B cell (primary cell): ENCODE measurements around the gene ST8SIA6. TPM values are rescaled to one million over a fixed set of nuclear protein-coding genes. Genes with fewer than 3 reads are reported as not detected.

Source experiments
- ATAC-seq: fragments of 200-7000 bp; cut with Tn5 transposase; one replicate; pipeline ENCODE4 v1.10.0; 2021; ENCODE audit warnings: low read depth, mild to moderate bottlenecking, moderate number of reproducible peaks, moderate library complexity
- CTCF ChIA-PET: fragments of 350-600 bp; sonication (Branson Sonifier 250); formaldehyde crosslinking; loops from one replicate; lab custom pipeline; 2021; ENCODE audit warnings: antibody characterized with exemption, inconsistent platforms; lab: Charles Lee
- POLR2A ChIA-PET: fragments of 350-600 bp; sonication (Branson Sonifier 250); formaldehyde crosslinking; loops from one replicate; lab custom pipeline; 2021; ENCODE audit warnings: antibody characterized with exemption; lab: Charles Lee
- DNase-seq: peaks from one replicate; pipeline ENCODE4 v3.0.0; 2013
- H2AFZ ChIP-seq: 2 replicates; pipeline ENCODE4 v1.6.1; 2012; ENCODE audit warnings: mild to moderate bottlenecking, low read depth, low read length; ENCODE audit not compliant: insufficient read depth, poor library complexity, severe bottlenecking
- H3K27ac ChIP-seq, 2 donors: 1 replicate in 1 of 2; 2 replicates in 1 of 2; pipeline ENCODE4 v1.5.1; 2012 to 2013; ENCODE audit warnings: low read length in 2 of 2, mild to moderate bottlenecking in 2 of 2, moderate library complexity in 1 of 2
- H3K27me3 ChIP-seq, 4 experiments: fragments of 200-600 bp in 1 of 4; sonication (generic) in 1 of 4; replicated peaks in 1 of 4; 1 replicate in 2 of 4; 2 replicates in 2 of 4; pipeline versions ENCODE4 v1.6.1 to v1.7.0; 2013 to 2016; ENCODE audit warnings: low read length in 3 of 4, mild to moderate bottlenecking in 2 of 4, mixed read lengths in 1 of 4, moderate library complexity in 1 of 4; ENCODE audit not compliant: insufficient read depth in 4 of 4, control insufficient read depth in 3 of 4; ENCODE audit errors: control extremely low read depth in 1 of 4
- H3K36me3 ChIP-seq, 2 experiments: replicated peaks in 1 of 2; 1 replicate in 1 of 2; 2 replicates in 1 of 2; pipeline versions ENCODE4 v1.6.1 to v1.7.1; 2013; ENCODE audit warnings: low read length in 1 of 2; ENCODE audit not compliant: insufficient read depth in 2 of 2, control insufficient read depth in 1 of 2; ENCODE audit errors: control extremely low read depth in 1 of 2, extremely low read depth in 1 of 2
- H3K4me1 ChIP-seq, 2 donors: fragments of 200-600 bp in 1 of 2; sonication (generic) in 1 of 2; 1 replicate in 1 of 2; 2 replicates in 1 of 2; pipeline versions ENCODE4 v1.5.1 to v1.6.1; 2013 to 2017; ENCODE audit warnings: low read length in 2 of 2; ENCODE audit not compliant: control insufficient read depth in 2 of 2, insufficient read depth in 2 of 2
- H3K4me2 ChIP-seq: replicated peaks from 2 replicates; pipeline ENCODE3; 2012; ENCODE audit warnings: mild to moderate bottlenecking, low read depth, low read length; ENCODE audit not compliant: poor library complexity, severe bottlenecking
- H3K4me3 ChIP-seq, 5 experiments: fragments of 200-600 bp in 1 of 5; sonication (generic) in 1 of 5; 1 replicate in 3 of 5; 2 replicates in 2 of 5; pipeline versions ENCODE4 v1.5.1 to v1.7.0; 2011 to 2016; ENCODE audit warnings: low read length in 4 of 5, mild to moderate bottlenecking in 4 of 5, low read depth in 2 of 5, control low read depth in 1 of 5, moderate library complexity in 1 of 5; ENCODE audit not compliant: insufficient read depth in 1 of 5; ENCODE audit errors: control extremely low read depth in 1 of 5, extremely low read depth in 1 of 5
- H3K79me2 ChIP-seq: fragments of 200-600 bp; sonication (generic); one replicate; pipeline ENCODE4 v1.6.0; 2016; ENCODE audit warnings: low read length; ENCODE audit not compliant: control insufficient read depth, insufficient read depth
- H3K9ac ChIP-seq: fragments of 200-600 bp; sonication (generic); 2 replicates; pipeline ENCODE4 v1.6.1; 2017; ENCODE audit warnings: mild to moderate bottlenecking, low read length, moderate library complexity
- H3K9me3 ChIP-seq, 3 donors: one replicate each; pipeline versions ENCODE4 v1.6.1 to v1.7.1; 2013; ENCODE audit warnings: low read length in 2 of 3; ENCODE audit not compliant: control insufficient read depth in 2 of 3, insufficient read depth in 1 of 3; ENCODE audit errors: control extremely low read depth in 1 of 3
- H4K20me1 ChIP-seq: 2 replicates; pipeline ENCODE4 v1.6.0; 2012; ENCODE audit warnings: mild to moderate bottlenecking, low read length; ENCODE audit not compliant: insufficient read depth, control insufficient read depth, poor library complexity, severe bottlenecking
- H3K27ac Mint-ChIP-seq: one replicate; pipeline ENCODE4 v1.8.0; 2021; ENCODE audit warnings: mixed read lengths
- H3K27me3 Mint-ChIP-seq: one replicate; pipeline ENCODE4 v1.8.0; 2021; ENCODE audit warnings: mixed read lengths
- H3K4me1 Mint-ChIP-seq: one replicate; pipeline ENCODE4 v1.8.0; 2021; ENCODE audit warnings: mixed read lengths
- H3K4me3 Mint-ChIP-seq: one replicate; pipeline ENCODE4 v1.8.0; 2021; ENCODE audit warnings: mixed read lengths
- H3K9me3 Mint-ChIP-seq: one replicate; pipeline ENCODE4 v1.8.0; 2022; ENCODE audit warnings: mixed read lengths; ENCODE audit not compliant: insufficient read depth
- CTCF ChIP-seq: fragments of 200-600 bp; IDR thresholded peaks from one replicate; pipeline ENCODE4 v1.8.0; 2022; ENCODE audit warnings: antibody characterized with exemption, mild to moderate bottlenecking
- EZH2 ChIP-seq: IDR thresholded peaks from 2 replicates; pipeline ENCODE4 v1.6.1; 2012; ENCODE audit warnings: borderline replicate concordance, low read depth, mild to moderate bottlenecking, moderate library complexity, low read length; ENCODE audit not compliant: insufficient read depth, poor library complexity, severe bottlenecking
- WGBS: methylation state at CpG from one replicate; pipeline ENCODE4 v1.1.5; 2013; ENCODE audit warnings: missing lambda C conversion rate; ENCODE audit not compliant: insufficient coverage; 5-methylcytosine and 5-hydroxymethylcytosine counted together
- intact Hi-C: fragments of 100-400 bp; cut with micrococcal nuclease; formaldehyde crosslinking; loops from one replicate; pipeline ENCODE4 v1.10.0; 2022
- polyA plus RNA-seq: library from polyadenylated mRNA; depleted of rRNA; stranded (reverse); fragments of >200 nt; gene quantifications from 2 replicates; pipeline ENCODE4 v1.2.3, GENCODE V29; 2012
- total RNA-seq, 2 donors: library from RNA; stranded (reverse); fragments of 120-200 nt in 1 of 2; gene quantifications; 1 replicate in 1 of 2; 2 replicates in 1 of 2; pipeline versions ENCODE4 v1.2.3 to v1.2.4, GENCODE V29; 2013 to 2022

Gene ST8SIA6
- total and polyA plus RNA-seq, 2 donors (not counting 1 experiment from before 2014, with no cell fraction given): 0.04 TPM; not detected in 1

GRCh38 chr10:17340144-17340829, 114.1 kb downstream of the ST8SIA6 start:
- H3K27me3 ChIP-seq: peaks cover 0 to 2% (median 0%) of the 10 kb centered on the region in 4 experiments
- intact Hi-C loops: no loop called here
- peaks cover 3% of the 10 kb centered on the region for H3K9me3 Mint-ChIP-seq

More at GRCh38 chr10:17340144-17340829, 114.1 kb downstream of the ST8SIA6 start:
- Mint-ChIP-seq H3K4me1 (no peaks in the 10 kb centered on the region), H3K27me3 (peaks cover 16% of the 10 kb centered on the region), H3K27ac (no peak overlapping the region), H3K4me3 (no peak overlapping the region)
- ChIA-PET POLR2A (no interaction called here), CTCF (no interaction called here)
- Histone ChIP-seq H3K4me2 (no peak overlapping the region), H3K4me1 (no peaks in the 10 kb centered on the region), H3K4me3 (no peak overlapping the region), H2AFZ (no peak overlapping the region), H3K9me3 (peaks cover 0 to 13% (median 8%) of the 10 kb centered on the region in 3 donors), H3K9ac (no peak overlapping the region), H3K79me2 (no peaks in the 10 kb centered on the region), H3K36me3 (no peaks in the 10 kb centered on the region), H3K27ac (no peak overlapping the region), H4K20me1 (no peaks in the 10 kb centered on the region)
- 90% methylated on average over 12 of the region's 13 CpGs for WGBS
- DNase-seq (no peak), ATAC-seq (no peak)
- TF ChIP-seq EZH2 (no peak), CTCF (no peak)
